GM18861 (cell line): ENCODE data around the gene SOX11.

Experiments
- ATAC-seq: cut with Tn5 transposase; IDR thresholded peaks from one replicate; pipeline ENCODE4 v1.9.1; 2021; ENCODE audit not compliant: unreplicated experiment

SOX11 gene

DNA sequence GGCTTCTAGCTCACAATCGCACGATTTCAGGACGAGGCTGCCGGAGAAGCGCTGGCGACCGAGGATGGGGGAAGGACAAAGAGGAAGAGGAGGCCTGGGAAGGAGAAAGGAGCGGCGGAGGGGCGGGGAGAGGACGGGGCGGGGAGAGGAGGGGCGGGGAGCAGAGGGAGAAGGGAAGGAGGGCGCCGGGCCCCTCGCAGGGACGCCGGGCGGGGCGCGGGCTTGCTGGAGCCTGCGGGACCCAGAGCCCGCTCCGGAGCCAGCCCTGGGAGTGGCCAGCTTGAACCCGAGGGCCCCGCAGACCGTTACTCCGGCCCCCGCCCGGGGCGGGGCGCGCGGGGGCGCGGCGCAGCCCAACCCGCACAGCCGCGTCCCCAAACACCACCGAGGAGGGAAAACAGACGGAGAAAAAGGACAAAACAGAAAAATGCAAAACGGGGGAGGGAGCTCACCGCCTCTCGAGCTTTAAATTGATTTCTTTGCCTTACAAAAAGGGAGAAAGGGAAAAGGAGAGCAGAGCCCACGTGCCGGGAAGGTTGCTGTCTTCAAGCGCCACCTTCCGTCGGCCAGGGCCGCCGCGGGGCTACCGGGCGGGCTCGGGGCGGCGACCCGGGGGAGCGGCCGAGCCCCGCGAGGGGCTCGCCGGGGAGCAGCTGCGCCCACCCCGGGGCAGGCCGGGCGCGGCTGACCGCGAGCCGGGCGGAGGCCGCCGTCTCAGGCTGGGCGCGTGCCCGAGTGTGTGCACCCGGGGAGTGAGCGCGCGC lies 781 bp upstream of the SOX11 start:
- no peak for ATAC-seq

GRCh38 chr2:5692561-5693286 lies 540 bp downstream of the SOX11 start:
- no peak for ATAC-seq

DNA sequence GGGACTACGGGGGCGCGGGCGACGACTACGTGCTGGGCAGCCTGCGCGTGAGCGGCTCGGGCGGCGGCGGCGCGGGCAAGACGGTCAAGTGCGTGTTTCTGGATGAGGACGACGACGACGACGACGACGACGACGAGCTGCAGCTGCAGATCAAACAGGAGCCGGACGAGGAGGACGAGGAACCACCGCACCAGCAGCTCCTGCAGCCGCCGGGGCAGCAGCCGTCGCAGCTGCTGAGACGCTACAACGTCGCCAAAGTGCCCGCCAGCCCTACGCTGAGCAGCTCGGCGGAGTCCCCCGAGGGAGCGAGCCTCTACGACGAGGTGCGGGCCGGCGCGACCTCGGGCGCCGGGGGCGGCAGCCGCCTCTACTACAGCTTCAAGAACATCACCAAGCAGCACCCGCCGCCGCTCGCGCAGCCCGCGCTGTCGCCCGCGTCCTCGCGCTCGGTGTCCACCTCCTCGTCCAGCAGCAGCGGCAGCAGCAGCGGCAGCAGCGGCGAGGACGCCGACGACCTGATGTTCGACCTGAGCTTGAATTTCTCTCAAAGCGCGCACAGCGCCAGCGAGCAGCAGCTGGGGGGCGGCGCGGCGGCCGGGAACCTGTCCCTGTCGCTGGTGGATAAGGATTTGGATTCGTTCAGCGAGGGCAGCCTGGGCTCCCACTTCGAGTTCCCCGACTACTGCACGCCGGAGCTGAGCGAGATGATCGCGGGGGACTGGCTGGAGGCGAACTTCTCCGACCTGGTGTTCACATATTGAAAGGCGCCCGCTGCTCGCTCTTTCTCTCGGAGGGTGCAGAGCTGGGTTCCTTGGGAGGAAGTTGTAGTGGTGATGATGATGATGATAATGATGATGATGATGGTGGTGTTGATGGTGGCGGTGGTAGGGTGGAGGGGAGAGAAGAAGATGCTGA lies 1.4 kb downstream of the SOX11 start:
- no peak for ATAC-seq

GRCh38 chr2:5694306-5694705 lies 2.1 kb downstream of the SOX11 start:
- no peak for ATAC-seq

- no peak for ATAC-seq
These were observed 3.6 kb downstream of the SOX11 start for GRCh38 chr2:5695654-5696403.

DNA sequence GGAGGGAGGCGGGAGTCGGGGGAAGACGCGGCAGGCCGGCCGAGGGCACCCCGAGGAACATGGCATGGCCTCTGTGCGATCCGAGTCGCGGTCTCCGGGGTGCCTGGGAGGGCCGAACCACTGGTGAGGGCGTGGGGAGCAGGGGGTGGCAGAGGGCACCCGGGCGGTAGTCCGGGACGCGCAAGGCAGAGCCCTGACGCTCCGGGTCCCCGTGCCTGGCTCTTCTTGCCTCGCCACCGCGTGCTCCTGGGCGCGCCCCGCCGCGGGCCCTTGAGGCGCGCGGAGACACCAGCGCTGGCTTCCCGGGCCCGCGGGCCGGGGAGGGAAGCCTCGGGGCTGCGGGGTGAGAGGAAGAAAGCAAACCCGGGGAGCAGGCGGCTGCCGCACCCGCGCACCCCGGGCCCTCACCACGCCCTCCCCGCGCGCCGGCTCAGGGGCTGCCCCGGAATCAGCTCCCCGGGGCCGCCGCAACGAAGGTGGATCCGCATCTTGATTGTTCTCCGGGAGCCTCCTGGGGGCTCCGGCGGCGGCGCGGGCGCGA lies 4.3 kb downstream of the SOX11 start:
- no peak for ATAC-seq

DNA sequence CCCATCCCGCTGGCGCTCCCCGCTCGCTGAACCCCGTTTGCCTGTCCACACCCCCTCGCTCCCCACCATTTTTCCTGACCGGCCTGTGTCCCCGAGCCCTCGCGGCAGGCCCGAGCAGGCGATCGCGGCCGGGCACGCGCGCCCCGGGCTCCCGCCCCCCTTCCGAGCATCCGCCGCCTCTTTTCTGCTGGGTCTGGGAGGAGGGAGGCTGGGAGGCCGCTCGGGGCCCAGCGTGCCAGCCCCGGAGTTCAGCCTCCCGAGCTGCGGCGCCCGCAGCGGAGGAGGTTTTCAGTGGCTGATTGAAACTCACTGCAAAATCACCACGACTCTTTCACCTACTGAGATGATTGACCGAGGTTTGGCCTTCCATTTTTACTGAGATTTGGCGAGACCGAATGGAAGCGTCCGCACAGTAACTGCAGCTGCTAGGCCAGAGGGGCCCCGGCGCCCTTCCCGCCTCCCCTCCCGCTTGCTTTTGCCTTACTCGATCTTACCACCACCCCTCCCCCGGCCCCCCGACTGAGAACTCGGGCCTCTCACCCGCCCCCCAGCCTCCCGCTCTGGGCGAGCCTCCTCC lies 4.8 kb downstream of the SOX11 start:
- ATAC-seq = no peak

GRCh38 chr2:5697562-5697961 lies 5.4 kb downstream of the SOX11 start:
- no peak for ATAC-seq

GRCh38 chr2:5698134-5698533 lies 6.0 kb downstream of the SOX11 start:
- no peak for ATAC-seq

DNA sequence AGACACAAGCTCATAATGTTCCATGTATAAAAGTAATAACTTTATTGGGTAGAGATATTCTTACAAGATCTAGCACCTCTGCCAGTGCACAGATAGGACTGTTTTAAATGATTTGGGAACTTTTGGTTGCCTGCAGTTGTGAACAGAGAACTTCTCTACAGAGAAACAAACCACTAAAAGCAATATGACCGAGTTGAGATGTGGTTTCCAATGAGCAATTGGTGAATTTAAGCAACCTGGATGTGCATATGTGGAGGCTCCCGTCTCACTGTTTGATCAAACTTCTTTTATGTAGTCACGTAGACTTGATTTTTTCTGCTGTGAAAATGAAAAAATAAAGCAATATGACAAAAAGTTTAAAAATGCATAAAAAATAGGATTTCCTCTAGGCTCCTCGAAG lies 7.8 kb downstream of the SOX11 start:
- ATAC-seq = no peak

- ATAC-seq = no peak
These were observed 8.4 kb downstream of the SOX11 start for GRCh38 chr2:5700551-5700950.

GRCh38 chr2:5701266-5701665 lies 9.1 kb downstream of the SOX11 start:
- ATAC-seq = no peak

GRCh38 chr2:5703166-5703565 lies 11.0 kb downstream of the SOX11 start:
- no peak for ATAC-seq

GRCh38 chr2:5705490-5705889 lies 13.3 kb downstream of the SOX11 start:
- no peak for ATAC-seq

GRCh38 chr2:5706717-5707455 lies 14.7 kb downstream of the SOX11 start:
- no peak for ATAC-seq

- ATAC-seq = no peak
These were observed 18.4 kb downstream of the SOX11 start for GRCh38 chr2:5710615-5711014.

- no peak for ATAC-seq
These were observed 20.9 kb downstream of the SOX11 start for GRCh38 chr2:5713101-5713500.

DNA sequence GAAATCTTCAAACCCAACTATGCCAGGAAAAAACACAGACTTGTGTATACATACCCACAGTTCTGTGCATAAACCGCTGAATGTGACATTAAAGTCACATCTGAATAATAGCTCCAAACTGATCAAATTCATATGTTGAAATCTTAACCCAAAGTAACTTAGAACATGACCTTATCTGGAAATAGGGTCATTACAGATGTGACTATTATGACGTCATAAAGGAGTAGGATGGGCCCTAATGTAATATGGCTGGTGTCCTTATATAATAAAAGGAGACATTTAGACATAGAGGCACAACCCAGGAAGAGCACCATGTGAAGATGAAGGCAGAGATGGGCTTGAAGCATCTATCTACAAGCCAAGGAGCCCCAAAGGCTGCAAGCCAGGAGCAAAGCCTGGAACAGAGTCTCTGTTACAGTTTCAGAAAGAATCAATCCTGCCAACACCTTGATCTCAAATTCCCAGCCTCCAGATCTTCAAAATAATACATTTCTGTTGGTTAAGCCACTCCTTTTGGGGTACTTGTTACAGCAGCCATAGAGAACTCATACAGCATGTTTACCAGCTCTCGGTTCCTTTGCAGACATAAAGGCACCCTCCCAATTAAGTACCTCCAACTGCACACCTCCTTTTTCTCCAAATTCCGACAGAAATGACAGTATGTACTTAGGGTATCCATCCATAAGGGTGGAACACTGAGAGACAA lies 27.6 kb downstream of the SOX11 start:
- no peak for ATAC-seq

DNA sequence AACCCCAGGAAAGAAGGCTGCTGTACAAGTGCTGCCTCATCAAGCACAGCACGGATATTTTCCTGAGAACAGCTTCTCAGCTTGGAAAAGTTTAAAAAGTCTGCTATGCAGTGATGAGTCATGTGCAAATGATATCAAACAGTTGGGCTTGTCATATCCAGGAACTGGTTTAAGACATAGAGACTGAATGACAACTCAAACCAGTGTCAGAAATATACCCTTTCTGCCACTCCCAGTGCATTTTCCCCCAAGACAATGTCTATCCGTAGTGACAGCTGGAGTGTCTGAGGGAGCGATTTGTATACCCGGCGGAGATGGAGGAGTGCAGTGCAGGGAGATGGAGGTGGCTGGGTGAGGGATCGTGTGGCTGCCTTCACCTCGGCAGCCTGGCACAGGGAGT lies 28.2 kb downstream of the SOX11 start:
- no peak for ATAC-seq
